ENCODE measurements around the gene ZNF558. TPM values are rescaled to one million over a fixed set of nuclear protein-coding genes. Genes with fewer than 3 reads are reported as not detected.
"Not testable (repeated sequence)": the region's sequence is repeated elsewhere in the genome, so short reads cannot be mapped to it uniquely, and the experiment has no call there.

Gene ZNF558
- total and polyA plus RNA-seq, 8 donors = 8.7 to 26.3 (median 12.3) TPM

GRCh38 chr19:8814176-8814575, 17.9 kb downstream of the ZNF558 start:
- DNase-seq = no peak
- peaks cover 4 to 56% (median 31%) of the 10 kb centered on the region in 4 donors for H3K9me3 ChIP-seq
- no peak for ATAC-seq
- intact Hi-C loops (cut with DNase I) = no loop called here
- H3K27me3 ChIP-seq = no peaks in the 10 kb centered on the region
- 96 to 98% methylated on average over 3 of the region's 3 CpGs for WGBS, 2 donors
- H3K36me3 ChIP-seq = peaks cover 20 to 94% (median 68%) of the 10 kb centered on the region in 3 donors
- no peak for FAIRE-seq
- TF ChIP-seq, protein P1, sequence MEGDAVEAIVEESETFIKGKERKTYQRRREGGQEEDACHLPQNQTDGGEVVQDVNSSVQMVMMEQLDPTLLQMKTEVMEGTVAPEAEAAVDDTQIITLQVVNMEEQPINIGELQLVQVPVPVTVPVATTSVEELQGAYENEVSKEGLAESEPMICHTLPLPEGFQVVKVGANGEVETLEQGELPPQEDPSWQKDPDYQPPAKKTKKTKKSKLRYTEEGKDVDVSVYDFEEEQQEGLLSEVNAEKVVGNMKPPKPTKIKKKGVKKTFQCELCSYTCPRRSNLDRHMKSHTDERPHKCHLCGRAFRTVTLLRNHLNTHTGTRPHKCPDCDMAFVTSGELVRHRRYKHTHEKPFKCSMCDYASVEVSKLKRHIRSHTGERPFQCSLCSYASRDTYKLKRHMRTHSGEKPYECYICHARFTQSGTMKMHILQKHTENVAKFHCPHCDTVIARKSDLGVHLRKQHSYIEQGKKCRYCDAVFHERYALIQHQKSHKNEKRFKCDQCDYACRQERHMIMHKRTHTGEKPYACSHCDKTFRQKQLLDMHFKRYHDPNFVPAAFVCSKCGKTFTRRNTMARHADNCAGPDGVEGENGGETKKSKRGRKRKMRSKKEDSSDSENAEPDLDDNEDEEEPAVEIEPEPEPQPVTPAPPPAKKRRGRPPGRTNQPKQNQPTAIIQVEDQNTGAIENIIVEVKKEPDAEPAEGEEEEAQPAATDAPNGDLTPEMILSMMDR (IDR thresholded peaks at IDR 0.05) = no peak
- H3K4me3 ChIP-seq = no peak overlapping the region
- H3K27ac ChIP-seq = no peak overlapping the region
- H3K4me1 ChIP-seq = no peaks in the 10 kb centered on the region

DNA sequence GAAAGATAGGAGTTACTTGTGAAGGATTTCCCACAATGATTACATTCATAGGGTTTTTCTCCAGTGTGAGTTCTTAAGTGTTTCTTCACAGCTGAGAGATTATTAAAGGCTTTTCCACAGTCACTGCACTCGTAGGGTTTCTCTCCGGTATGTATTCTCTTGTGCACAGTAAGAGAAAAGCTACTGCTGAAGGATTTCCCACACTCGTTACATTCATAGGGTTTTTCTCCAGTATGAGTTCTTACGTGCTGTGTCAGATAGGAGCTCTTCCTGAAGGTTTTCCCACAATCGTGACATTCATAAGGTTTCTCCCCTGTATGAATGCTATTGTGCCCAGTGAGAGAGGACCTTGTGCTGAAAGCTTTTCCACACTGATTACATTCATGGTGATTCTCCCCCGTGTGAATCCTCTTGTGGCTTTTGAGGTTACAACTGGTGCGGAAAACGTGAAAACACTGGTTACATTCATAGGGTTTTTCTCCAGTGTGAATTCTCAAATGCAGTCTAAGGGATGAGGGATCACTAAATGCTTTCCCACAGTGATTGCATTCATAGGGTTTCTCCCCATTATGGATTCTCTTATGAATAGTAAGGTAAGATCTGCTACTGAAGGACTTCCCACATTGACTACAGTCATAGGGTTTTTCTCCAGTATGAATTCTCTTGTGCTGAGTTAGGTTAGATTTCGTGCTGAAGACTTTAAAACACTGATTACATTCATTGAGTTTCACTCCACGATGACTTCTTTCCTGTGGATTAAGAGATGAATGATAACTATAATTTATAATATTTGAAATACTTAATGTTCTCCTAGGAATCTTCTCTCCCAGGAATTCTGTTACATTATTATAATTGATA, 20.6 kb downstream of the ZNF558 start:
- ATAC-seq = no peak
- no peak for FAIRE-seq
- Histone ChIP-seq H3K27ac (no peak overlapping the region), H3K27me3 (no peaks in the 10 kb centered on the region), H3K9me3 (peaks cover 4 to 60% (median 30%) of the 10 kb centered on the region in 4 donors), H3K4me1 (no peaks in the 10 kb centered on the region), H3K4me3 (no peak overlapping the region), H3K36me3 (peaks cover 18 to 84% (median 64%) of the 10 kb centered on the region in 3 donors)
- TF ChIP-seq, protein P1 (IDR thresholded peaks at IDR 0.05) = no peak
- 95 to 96% methylated on average over 10 of the region's 10 CpGs for WGBS, 2 donors
- no peak for DNase-seq
- intact Hi-C loops (cut with DNase I) = no loop called here

DNA sequence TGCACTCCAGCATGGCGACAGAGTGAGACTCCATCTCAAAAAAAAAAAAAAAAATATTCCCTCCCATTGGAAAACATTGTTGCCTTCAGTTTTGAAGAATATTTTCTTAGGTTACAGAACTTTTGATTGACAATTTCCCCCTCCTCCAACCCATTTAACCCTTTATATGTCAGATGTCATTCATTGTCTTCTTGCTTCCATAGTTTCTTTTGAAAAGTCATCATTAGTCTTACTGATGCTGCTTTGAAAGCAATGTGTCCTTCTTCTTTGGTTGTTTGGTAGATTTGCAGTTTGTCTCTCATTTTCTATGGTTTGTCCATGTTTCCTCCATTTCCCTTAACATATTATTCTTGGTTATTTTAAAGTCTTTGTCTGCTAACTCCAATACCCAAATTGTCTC, 25.4 kb downstream of the ZNF558 start:
- peaks cover 4 to 22% (median 15%) of the 10 kb centered on the region in 4 donors for H3K9me3 ChIP-seq
- intact Hi-C loops (cut with DNase I) = no loop called here
- no peaks in the 10 kb centered on the region for H3K4me1 ChIP-seq
- FAIRE-seq = no peak
- TF ChIP-seq, protein P1 (IDR thresholded peaks at IDR 0.05) = no peak
- H3K4me3 ChIP-seq = no peak overlapping the region
- no peaks in the 10 kb centered on the region for H3K27me3 ChIP-seq
- DNase-seq = no peak
- H3K27ac ChIP-seq = no peak overlapping the region
- ATAC-seq = no peak
- peaks cover 5 to 36% (median 25%) of the 10 kb centered on the region in 3 donors for H3K36me3 ChIP-seq
- 100% methylated on average over 1 of the region's 1 CpG for WGBS, 2 donors

DNA sequence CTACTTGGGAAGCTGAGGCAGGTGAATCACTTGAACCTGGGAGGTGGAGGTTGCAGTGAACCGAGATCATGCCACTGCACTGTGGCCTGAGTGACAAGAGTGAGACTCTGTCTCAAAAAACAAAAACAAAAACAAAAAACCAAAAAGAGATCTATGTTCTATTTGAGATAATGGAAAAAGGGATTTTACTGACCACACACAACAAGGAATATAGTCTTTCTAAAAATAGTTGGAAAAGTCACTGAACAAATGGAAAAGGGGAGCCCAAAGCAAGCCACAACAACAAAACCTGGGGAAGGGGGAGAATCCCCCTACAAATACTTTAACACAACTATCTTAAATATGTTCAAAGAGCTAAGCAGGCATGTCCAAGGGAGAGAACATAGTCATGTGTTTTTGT, 37.3 kb downstream of the ZNF558 start:
- intact Hi-C loops (cut with DNase I) = no loop called here
- FAIRE-seq (no peak), ATAC-seq (no peak), DNase-seq (no peak)
- WGBS, 2 donors = 40 to 64% methylated on average over 1 of the region's 1 CpG
- no peak overlapping the region for H3K4me3 ChIP-seq
- no peaks in the 10 kb centered on the region for H3K4me1 ChIP-seq
- H3K27ac ChIP-seq = no peak overlapping the region
- TF ChIP-seq, protein P1 (IDR thresholded peaks at IDR 0.05) = no peak
- no peaks in the 10 kb centered on the region for H3K9me3 ChIP-seq
- no peaks in the 10 kb centered on the region for H3K36me3 ChIP-seq
- no peaks in the 10 kb centered on the region for H3K27me3 ChIP-seq

- ATAC-seq; H3K36me3 ChIP-seq; H3K9me3 ChIP-seq; H3K27me3 ChIP-seq; H3K27ac ChIP-seq; H3K4me3 ChIP-seq; DNase-seq; H3K4me1 ChIP-seq; FAIRE-seq; intact Hi-C loops (cut with DNase I): not testable (repeated sequence)
- WGBS, 2 donors = 64% methylated on average over 6 of the region's 12 CpGs; no CpG with 5 or more reads in 1 of the 2 donors
Observed at GRCh38 chr19:8773587-8773986, 58.5 kb downstream of the ZNF558 start.

GRCh38 chr19:8769265-8769664, 62.8 kb downstream of the ZNF558 start:
- H3K4me1 ChIP-seq; FAIRE-seq; intact Hi-C loops (cut with DNase I); ATAC-seq; H3K27me3 ChIP-seq; H3K4me3 ChIP-seq; H3K36me3 ChIP-seq; H3K9me3 ChIP-seq; DNase-seq; H3K27ac ChIP-seq: not testable (repeated sequence)
- 71 to 81% methylated on average over 3 of the region's 8 CpGs for WGBS, 2 donors

DNA sequence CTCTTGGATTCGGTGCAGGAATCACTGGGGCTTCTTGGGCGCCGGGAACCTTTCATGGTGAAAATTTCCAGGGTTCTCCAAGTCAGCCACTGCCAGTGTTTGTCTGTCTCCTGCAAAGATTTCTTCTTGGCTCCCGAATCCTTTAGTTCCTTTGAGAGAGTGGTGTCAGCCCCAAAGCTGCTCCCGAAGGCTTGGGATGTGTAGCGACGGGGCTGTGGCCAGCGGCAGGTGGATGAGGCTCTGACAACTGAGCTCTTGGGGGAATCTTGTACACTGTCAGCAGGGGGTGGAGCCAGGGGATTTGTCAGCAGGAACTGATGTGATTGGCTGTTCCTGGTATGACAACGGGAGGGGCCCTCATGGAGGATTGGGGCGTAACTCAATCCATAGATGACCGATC, 64.8 kb downstream of the ZNF558 start:
- H3K27me3 ChIP-seq; intact Hi-C loops (cut with DNase I); H3K4me3 ChIP-seq; ATAC-seq; H3K36me3 ChIP-seq; H3K4me1 ChIP-seq; H3K9me3 ChIP-seq; FAIRE-seq; H3K27ac ChIP-seq; DNase-seq: not testable (repeated sequence)
- WGBS, 2 donors = 66% methylated on average over 5 of the region's 11 CpGs; no CpG with 5 or more reads in 1 of the 2 donors
